Measurements from ENCODE around the gene ARNT2. TPM values are rescaled to one million over a fixed set of nuclear protein-coding genes. Genes with fewer than 3 reads are reported as not detected.
"Not testable (repeated sequence)": the region's sequence is repeated elsewhere in the genome, so short reads cannot be mapped to it uniquely, and the experiment has no call there.

Gene ARNT2
- polyA plus RNA-seq, 2 donors = 0.33 to 0.94 TPM

DNA sequence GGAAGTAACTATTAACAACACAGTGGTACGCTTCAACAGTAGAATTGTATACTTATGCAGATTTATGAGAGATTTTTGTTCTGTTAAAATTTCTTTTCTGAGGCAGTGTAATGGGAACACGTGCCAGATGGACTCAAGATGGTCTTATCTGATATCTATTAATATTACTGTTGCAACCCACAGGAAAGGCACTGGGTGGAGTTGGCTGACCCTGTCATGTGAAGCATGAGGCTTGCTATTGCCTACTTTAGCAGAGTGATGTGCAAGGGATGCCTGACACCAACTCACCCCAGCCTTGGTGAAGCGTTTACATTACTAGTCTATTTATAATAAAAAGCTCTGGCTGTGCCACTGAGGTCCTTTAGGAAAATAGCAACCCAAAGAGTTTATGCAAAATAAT lies 19.8 kb upstream of the ARNT2 start:
- no peaks in the 10 kb centered on the region for H3K4me1 ChIP-seq (ENCODE audit: control insufficient read depth in 2 of 2, insufficient read depth in 2 of 2, low read length in 1 of 2)
- no peaks in the 10 kb centered on the region for H3K36me3 ChIP-seq (ENCODE audit: control insufficient read depth in 2 of 2, insufficient read depth in 2 of 2, low read length in 1 of 2)
- H3K4me3 ChIP-seq (ENCODE audit: low read depth in 1 of 2, low read length in 2 of 2) = no peak overlapping the region
- no peak overlapping the region for H3K27ac ChIP-seq (ENCODE audit: low read depth in 2 of 2, low read length in 1 of 2)
- 47 to 65% methylated on average over 3 of the region's 3 CpGs for WGBS, 2 donors
- no peaks in the 10 kb centered on the region for H3K27me3 ChIP-seq (ENCODE audit: control insufficient read depth in 1 of 2, insufficient read depth in 2 of 2, low read length in 2 of 2)
- peaks cover 0 to 2% of the 10 kb centered on the region in 2 donors for H3K9me3 ChIP-seq (ENCODE audit: control insufficient read depth in 2 of 2, insufficient read depth in 1 of 2, low read depth in 1 of 2, low read length in 1 of 2)

DNA sequence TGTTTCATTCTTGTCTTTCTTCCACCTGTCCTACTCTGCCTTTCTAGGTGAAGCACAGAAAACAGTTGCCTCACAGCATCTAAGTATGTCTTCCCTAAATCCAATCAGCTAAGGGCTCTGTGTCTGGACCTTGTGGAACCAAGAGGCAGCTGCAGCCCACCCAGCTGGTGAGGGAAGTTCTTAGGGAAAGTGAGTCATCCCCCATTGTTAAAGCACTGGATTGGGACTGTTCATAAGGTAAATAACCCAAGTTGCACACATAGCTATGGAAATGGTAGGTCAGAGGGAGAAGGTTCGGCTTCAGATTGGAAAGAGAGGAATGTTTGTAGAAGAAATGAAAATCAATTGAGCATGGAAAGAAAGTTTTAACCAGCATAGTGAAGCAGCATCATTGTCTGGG lies 18.0 kb upstream of the ARNT2 start:
- Histone ChIP-seq H3K27ac (ENCODE audit: low read depth in 2 of 2, low read length in 1 of 2) (no peak overlapping the region), H3K4me3 (ENCODE audit: low read depth in 1 of 2, low read length in 2 of 2) (no peak overlapping the region), H3K4me1 (ENCODE audit: control insufficient read depth in 2 of 2, insufficient read depth in 2 of 2, low read length in 1 of 2) (no peaks in the 10 kb centered on the region), H3K9me3 (ENCODE audit: control insufficient read depth in 2 of 2, insufficient read depth in 1 of 2, low read depth in 1 of 2, low read length in 1 of 2) (no peaks in the 10 kb centered on the region), H3K27me3 (ENCODE audit: control insufficient read depth in 1 of 2, insufficient read depth in 2 of 2, low read length in 2 of 2) (no peaks in the 10 kb centered on the region), H3K36me3 (ENCODE audit: control insufficient read depth in 2 of 2, insufficient read depth in 2 of 2, low read length in 1 of 2) (no peaks in the 10 kb centered on the region)
- WGBS, 2 donors = 76 to 93% methylated on average over 1 of the region's 1 CpG

DNA sequence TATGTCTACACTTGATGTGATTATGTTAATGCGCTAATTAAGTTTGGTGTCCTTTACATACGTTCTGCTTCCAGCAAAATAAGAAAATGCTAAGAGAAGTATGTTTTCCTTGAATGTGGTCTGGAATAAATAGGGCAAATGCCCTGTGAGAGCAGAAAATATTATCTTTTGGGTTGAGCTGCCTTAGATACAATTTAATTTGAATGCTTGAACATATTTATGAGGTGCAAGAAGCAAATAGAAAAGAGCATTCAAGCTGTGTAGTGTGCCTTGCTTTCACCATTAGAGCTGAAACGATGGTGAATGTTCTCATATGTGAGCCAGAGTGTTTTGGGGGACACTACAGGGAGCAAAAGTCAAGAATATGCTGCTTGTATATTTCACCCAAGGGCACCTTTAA lies 15.9 kb upstream of the ARNT2 start:
- no peaks in the 10 kb centered on the region for H3K36me3 ChIP-seq (ENCODE audit: control insufficient read depth in 2 of 2, insufficient read depth in 2 of 2, low read length in 1 of 2)
- WGBS, 2 donors = 79 to 83% methylated on average over 3 of the region's 3 CpGs
- no peak overlapping the region for H3K4me3 ChIP-seq (ENCODE audit: low read depth in 1 of 2, low read length in 2 of 2)
- no peaks in the 10 kb centered on the region for H3K4me1 ChIP-seq (ENCODE audit: control insufficient read depth in 2 of 2, insufficient read depth in 2 of 2, low read length in 1 of 2)
- H3K9me3 ChIP-seq (ENCODE audit: control insufficient read depth in 2 of 2, insufficient read depth in 1 of 2, low read depth in 1 of 2, low read length in 1 of 2) = no peaks in the 10 kb centered on the region
- no peaks in the 10 kb centered on the region for H3K27me3 ChIP-seq (ENCODE audit: control insufficient read depth in 1 of 2, insufficient read depth in 2 of 2, low read length in 2 of 2)
- no peak overlapping the region for H3K27ac ChIP-seq (ENCODE audit: low read depth in 2 of 2, low read length in 1 of 2)

DNA sequence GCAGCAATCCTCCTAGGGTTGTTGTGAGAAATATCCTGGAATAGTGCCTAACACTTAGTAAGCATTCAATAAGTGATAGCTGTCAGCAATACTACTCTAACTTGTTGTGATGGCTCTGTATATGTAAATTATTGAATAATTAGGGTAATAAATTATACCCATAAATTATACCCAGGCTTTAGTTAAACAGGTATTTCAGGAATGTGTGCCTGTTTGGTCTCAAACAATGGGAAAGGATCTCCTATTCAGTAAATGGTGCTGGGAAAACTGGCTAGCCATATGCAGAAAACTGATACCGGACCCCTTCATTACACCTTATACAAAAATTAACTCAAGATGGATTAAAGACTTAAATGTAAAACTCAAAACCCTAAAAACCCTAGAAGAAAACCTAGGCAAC lies 14.8 kb upstream of the ARNT2 start:
- H3K9me3 ChIP-seq (ENCODE audit: control insufficient read depth in 2 of 2, insufficient read depth in 1 of 2, low read depth in 1 of 2, low read length in 1 of 2) = no peaks in the 10 kb centered on the region
- no peaks in the 10 kb centered on the region for H3K4me1 ChIP-seq (ENCODE audit: control insufficient read depth in 2 of 2, insufficient read depth in 2 of 2, low read length in 1 of 2)
- no peak overlapping the region for H3K4me3 ChIP-seq (ENCODE audit: low read depth in 1 of 2, low read length in 2 of 2)
- 73 to 82% methylated on average over 1 of the region's 1 CpG for WGBS, 2 donors
- H3K27me3 ChIP-seq (ENCODE audit: control insufficient read depth in 1 of 2, insufficient read depth in 2 of 2, low read length in 2 of 2) = no peaks in the 10 kb centered on the region
- H3K27ac ChIP-seq (ENCODE audit: low read depth in 2 of 2, low read length in 1 of 2) = no peak overlapping the region
- H3K36me3 ChIP-seq (ENCODE audit: control insufficient read depth in 2 of 2, insufficient read depth in 2 of 2, low read length in 1 of 2) = no peaks in the 10 kb centered on the region

DNA sequence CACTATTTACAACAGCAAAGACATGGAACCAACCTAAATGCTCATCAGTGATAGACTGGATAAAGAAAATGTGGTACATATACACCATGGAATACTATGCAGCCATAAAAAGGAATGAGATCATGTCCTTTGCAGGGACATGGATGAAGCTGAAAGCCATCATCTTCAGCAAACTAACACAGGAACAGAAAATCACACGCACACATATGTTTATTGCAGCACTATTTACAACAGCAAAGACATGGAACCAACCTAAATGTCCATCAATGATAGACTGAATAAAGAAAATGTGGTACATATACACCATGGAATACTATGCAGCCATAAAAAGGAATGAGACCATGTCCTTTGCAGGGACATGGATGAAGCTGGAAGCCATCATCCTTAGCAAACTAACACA lies 13.2 kb upstream of the ARNT2 start:
- H3K36me3 ChIP-seq (ENCODE audit: control insufficient read depth in 2 of 2, insufficient read depth in 2 of 2, low read length in 1 of 2); H3K27me3 ChIP-seq (ENCODE audit: control insufficient read depth in 1 of 2, insufficient read depth in 2 of 2, low read length in 2 of 2); H3K4me3 ChIP-seq (ENCODE audit: low read depth in 1 of 2, low read length in 2 of 2); H3K9me3 ChIP-seq (ENCODE audit: control insufficient read depth in 2 of 2, insufficient read depth in 1 of 2, low read depth in 1 of 2, low read length in 1 of 2); H3K4me1 ChIP-seq (ENCODE audit: control insufficient read depth in 2 of 2, insufficient read depth in 2 of 2, low read length in 1 of 2); H3K27ac ChIP-seq (ENCODE audit: low read depth in 2 of 2, low read length in 1 of 2): not testable (repeated sequence)
- WGBS, 2 donors = 96 to 97% methylated on average over 1 of the region's 1 CpG

DNA sequence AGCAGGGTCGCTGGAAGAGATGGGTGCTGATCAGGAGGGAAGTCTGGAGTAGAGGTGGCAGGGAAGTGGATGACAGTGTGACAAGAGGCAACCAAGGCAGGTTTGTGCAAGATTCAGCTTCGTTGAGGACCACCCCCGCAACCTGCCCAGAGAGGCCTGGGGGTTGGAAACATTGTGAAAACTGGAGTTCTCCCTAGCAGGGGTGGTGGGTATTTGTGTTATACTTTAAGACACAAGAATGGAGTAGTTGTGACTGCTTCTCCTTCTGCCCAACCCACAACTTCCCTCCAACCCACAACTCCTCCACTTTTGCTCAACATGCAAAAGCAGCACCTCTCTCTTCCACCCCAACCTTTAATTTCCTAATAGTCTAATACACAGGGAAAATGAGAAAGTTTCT lies 8.6 kb upstream of the ARNT2 start:
- H3K27me3 ChIP-seq (ENCODE audit: control insufficient read depth in 1 of 2, insufficient read depth in 2 of 2, low read length in 2 of 2) = no peaks in the 10 kb centered on the region
- no peaks in the 10 kb centered on the region for H3K36me3 ChIP-seq (ENCODE audit: control insufficient read depth in 2 of 2, insufficient read depth in 2 of 2, low read length in 1 of 2)
- H3K27ac ChIP-seq (ENCODE audit: low read depth in 2 of 2, low read length in 1 of 2) = no peak overlapping the region
- H3K4me1 ChIP-seq (ENCODE audit: control insufficient read depth in 2 of 2, insufficient read depth in 2 of 2, low read length in 1 of 2) = no peaks in the 10 kb centered on the region
- no peaks in the 10 kb centered on the region for H3K9me3 ChIP-seq (ENCODE audit: control insufficient read depth in 2 of 2, insufficient read depth in 1 of 2, low read depth in 1 of 2, low read length in 1 of 2)
- whole genome bisulfite sequencing, 2 donors = 65 to 77% methylated on average over 3 of the region's 3 CpGs
- no peak overlapping the region for H3K4me3 ChIP-seq (ENCODE audit: low read depth in 1 of 2, low read length in 2 of 2)

DNA sequence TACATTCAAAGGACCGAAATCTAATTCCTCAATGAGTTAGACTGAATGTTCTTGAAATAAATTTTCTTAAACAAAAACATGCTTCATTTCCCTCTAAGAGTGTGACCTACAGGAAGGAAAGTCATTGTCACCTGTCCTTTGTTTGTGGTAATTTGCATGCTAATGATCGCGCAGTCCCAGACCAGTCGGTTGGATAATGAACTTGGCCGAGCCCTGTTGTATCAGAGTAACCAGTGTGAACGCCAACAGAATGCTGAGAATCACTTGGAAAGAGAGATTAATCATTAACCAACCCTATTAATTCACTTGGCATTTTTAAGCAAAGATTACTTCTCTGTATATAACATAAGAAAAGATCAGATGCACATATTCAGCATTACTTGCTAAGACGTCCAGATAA lies 8.1 kb upstream of the ARNT2 start:
- H3K27me3 ChIP-seq (ENCODE audit: control insufficient read depth in 1 of 2, insufficient read depth in 2 of 2, low read length in 2 of 2) = no peaks in the 10 kb centered on the region
- no peak overlapping the region for H3K27ac ChIP-seq (ENCODE audit: low read depth in 2 of 2, low read length in 1 of 2)
- H3K4me3 ChIP-seq (ENCODE audit: low read depth in 1 of 2, low read length in 2 of 2) = no peak overlapping the region
- no peaks in the 10 kb centered on the region for H3K36me3 ChIP-seq (ENCODE audit: control insufficient read depth in 2 of 2, insufficient read depth in 2 of 2, low read length in 1 of 2)
- WGBS, 2 donors = 59 to 81% methylated on average over 7 of the region's 7 CpGs
- no peaks in the 10 kb centered on the region for H3K9me3 ChIP-seq (ENCODE audit: control insufficient read depth in 2 of 2, insufficient read depth in 1 of 2, low read depth in 1 of 2, low read length in 1 of 2)
- no peaks in the 10 kb centered on the region for H3K4me1 ChIP-seq (ENCODE audit: control insufficient read depth in 2 of 2, insufficient read depth in 2 of 2, low read length in 1 of 2)

DNA sequence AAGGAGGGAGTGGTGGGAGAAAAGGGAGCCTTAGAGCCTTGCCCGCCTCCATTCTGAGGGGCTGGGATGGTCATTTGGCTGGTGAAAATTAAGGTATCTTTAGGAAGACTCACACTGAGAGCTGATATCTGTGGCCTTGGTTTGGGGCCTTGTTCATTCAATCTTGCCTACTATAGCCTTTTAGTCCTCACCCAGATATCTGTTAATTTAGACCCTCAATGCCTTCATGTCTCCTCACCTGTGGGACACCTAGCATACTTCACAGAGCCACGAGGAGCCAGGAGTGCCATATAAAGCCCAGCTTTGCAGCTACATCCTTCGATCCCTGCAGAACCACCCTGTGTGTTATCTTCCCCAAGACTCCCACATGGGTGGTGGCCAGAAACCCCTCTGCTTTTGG lies 4.7 kb upstream of the ARNT2 start:
- 89 to 91% methylated on average over 3 of the region's 3 CpGs for WGBS, 2 donors
- no peak overlapping the region for H3K4me3 ChIP-seq (ENCODE audit: low read depth in 1 of 2, low read length in 2 of 2)
- no peaks in the 10 kb centered on the region for H3K9me3 ChIP-seq (ENCODE audit: control insufficient read depth in 2 of 2, insufficient read depth in 1 of 2, low read depth in 1 of 2, low read length in 1 of 2)
- no peaks in the 10 kb centered on the region for H3K27me3 ChIP-seq (ENCODE audit: control insufficient read depth in 1 of 2, insufficient read depth in 2 of 2, low read length in 2 of 2)
- no peak overlapping the region for H3K27ac ChIP-seq (ENCODE audit: low read depth in 2 of 2, low read length in 1 of 2)
- H3K36me3 ChIP-seq (ENCODE audit: control insufficient read depth in 2 of 2, insufficient read depth in 2 of 2, low read length in 1 of 2) = no peaks in the 10 kb centered on the region
- peaks cover 0 to 2% of the 10 kb centered on the region in 2 donors for H3K4me1 ChIP-seq (ENCODE audit: control insufficient read depth in 2 of 2, insufficient read depth in 2 of 2, low read length in 1 of 2)

DNA sequence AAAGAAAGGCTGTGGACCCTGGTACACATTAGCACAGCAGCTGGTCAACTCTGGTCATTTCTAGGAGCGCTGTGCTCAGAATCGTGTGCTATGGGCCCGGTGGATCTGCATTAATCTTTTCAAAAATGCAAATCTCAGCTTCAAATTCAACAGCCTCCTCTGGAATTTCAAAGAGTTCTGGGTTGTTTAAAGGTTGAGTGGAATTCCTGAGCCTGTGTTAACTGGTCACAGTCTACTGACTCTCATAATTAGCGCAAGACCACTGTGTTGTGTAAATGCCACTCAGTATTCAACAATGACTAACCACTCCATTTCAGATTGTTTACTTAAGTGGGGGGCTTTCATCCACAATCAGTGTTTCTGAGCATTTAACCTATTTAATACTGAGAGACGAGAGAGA lies 2.7 kb upstream of the ARNT2 start:
- Histone ChIP-seq H3K27ac (ENCODE audit: low read depth in 2 of 2, low read length in 1 of 2) (no peak overlapping the region), H3K36me3 (ENCODE audit: control insufficient read depth in 2 of 2, insufficient read depth in 2 of 2, low read length in 1 of 2) (no peaks in the 10 kb centered on the region), H3K4me3 (ENCODE audit: low read depth in 1 of 2, low read length in 2 of 2) (no peak overlapping the region), H3K9me3 (ENCODE audit: control insufficient read depth in 2 of 2, insufficient read depth in 1 of 2, low read depth in 1 of 2, low read length in 1 of 2) (no peaks in the 10 kb centered on the region), H3K27me3 (ENCODE audit: control insufficient read depth in 1 of 2, insufficient read depth in 2 of 2, low read length in 2 of 2) (no peaks in the 10 kb centered on the region), H3K4me1 (ENCODE audit: control insufficient read depth in 2 of 2, insufficient read depth in 2 of 2, low read length in 1 of 2) (peaks cover 0 to 2% of the 10 kb centered on the region in 2 donors)
- WGBS, 2 donors = 89 to 91% methylated on average over 5 of the region's 5 CpGs

DNA sequence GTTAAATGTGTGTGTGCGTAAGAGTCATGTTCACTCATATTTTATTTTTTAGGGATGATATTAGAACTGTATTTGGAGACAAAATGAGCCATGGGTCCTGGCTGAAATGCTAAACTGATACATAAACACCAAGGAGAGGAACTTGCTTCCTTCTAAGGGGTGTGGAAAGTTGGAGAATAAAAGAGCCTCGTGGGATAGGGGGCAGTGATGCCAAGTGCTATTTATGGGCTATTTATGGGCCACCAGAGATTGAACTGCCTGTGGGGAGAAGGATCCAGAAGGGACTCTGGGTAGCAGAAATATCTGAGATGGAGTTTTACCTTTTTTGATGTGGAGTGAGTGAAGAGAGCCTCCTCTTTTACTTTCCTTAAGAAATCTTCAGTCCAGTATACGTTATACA lies 1.8 kb upstream of the ARNT2 start:
- 68 to 70% methylated on average over 3 of the region's 3 CpGs for WGBS, 2 donors
- Histone ChIP-seq H3K27ac (ENCODE audit: low read depth in 2 of 2, low read length in 1 of 2) (no peak overlapping the region), H3K36me3 (ENCODE audit: control insufficient read depth in 2 of 2, insufficient read depth in 2 of 2, low read length in 1 of 2) (no peaks in the 10 kb centered on the region), H3K4me1 (ENCODE audit: control insufficient read depth in 2 of 2, insufficient read depth in 2 of 2, low read length in 1 of 2) (peaks cover 0 to 2% of the 10 kb centered on the region in 2 donors), H3K27me3 (ENCODE audit: control insufficient read depth in 1 of 2, insufficient read depth in 2 of 2, low read length in 2 of 2) (no peaks in the 10 kb centered on the region), H3K4me3 (ENCODE audit: low read depth in 1 of 2, low read length in 2 of 2) (no peak overlapping the region), H3K9me3 (ENCODE audit: control insufficient read depth in 2 of 2, insufficient read depth in 1 of 2, low read depth in 1 of 2, low read length in 1 of 2) (no peaks in the 10 kb centered on the region)
